ENCODE data around the gene SARDH.

SARDH gene

DNA sequence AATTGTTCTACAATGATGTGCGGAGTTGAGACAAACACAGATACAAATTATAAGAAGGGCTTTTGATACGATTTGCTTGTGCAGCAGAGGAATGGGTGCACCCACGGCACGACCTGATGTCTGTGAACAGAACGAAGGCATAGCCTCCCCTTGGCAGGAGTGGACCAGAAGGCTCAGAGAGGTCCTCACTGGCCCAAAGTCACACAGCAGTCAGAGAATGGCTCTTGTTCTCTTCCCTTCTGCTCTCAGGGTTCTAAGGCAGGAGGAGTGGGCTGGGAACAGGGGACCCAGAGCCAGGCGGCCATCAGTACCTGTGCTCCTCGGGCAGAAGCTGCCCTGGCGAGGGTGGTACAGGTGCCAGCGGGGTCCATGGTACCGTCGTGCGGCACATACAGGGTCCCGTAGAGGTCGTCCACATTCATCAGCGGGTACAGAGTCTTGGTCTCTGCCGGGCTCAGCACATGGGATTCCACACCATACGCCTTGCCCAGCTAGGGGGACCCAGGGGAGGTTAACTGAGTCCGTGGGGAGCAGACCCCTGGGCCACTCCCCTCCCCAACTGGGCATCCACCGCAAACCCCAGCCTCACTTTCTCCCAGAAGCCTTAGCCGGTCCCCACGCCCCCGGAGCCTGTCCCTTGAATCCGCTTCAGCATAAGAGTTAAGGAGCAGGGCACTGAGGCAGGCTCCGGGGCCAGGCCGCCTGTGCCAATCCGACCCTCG, 7.0 kb downstream of the SARDH start:
- TF ChIP-seq, protein P1, sequence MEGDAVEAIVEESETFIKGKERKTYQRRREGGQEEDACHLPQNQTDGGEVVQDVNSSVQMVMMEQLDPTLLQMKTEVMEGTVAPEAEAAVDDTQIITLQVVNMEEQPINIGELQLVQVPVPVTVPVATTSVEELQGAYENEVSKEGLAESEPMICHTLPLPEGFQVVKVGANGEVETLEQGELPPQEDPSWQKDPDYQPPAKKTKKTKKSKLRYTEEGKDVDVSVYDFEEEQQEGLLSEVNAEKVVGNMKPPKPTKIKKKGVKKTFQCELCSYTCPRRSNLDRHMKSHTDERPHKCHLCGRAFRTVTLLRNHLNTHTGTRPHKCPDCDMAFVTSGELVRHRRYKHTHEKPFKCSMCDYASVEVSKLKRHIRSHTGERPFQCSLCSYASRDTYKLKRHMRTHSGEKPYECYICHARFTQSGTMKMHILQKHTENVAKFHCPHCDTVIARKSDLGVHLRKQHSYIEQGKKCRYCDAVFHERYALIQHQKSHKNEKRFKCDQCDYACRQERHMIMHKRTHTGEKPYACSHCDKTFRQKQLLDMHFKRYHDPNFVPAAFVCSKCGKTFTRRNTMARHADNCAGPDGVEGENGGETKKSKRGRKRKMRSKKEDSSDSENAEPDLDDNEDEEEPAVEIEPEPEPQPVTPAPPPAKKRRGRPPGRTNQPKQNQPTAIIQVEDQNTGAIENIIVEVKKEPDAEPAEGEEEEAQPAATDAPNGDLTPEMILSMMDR (conservative IDR thresholded peaks at IDR 0.05; ENCODE audit: low read length) = no peak
- no peak for DNase-seq (ENCODE audit: low read depth)
- H3K4me3 ChIP-seq (ENCODE audit: low read length) = no peak overlapping the region

DNA sequence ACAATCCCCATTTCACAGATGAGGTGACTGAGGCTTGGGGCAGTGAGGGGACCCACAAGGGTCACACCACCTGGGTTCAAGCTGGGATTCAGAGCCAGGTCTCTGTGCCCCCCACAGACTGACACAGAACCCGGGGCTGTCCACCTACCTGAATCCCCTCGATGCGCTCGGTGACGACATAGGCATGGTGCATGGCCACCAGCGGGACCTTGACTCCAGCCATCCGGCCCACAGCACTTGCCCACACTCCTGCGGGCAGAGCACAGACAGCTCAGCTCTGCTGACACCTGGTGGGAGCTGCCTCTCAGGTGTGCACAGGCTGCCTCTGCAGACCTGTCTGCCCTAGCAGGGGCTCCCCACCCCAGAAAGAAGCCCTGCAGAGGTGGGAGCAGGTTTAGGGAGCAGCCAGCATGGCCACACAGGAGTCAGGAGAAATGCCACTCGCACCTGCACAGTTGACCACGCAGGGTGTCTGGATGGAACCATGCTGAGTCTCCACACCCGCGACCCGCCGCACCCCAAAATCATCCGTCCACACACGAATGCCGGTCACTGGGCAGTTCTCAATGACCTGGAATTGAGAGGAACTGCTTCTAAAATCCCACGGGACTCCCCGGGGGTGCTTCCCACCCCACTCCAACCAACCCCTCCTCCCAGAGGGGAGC, 8.4 kb downstream of the SARDH start:
- TF ChIP-seq, protein P1 (conservative IDR thresholded peaks at IDR 0.05; ENCODE audit: low read length) = no peak
- H3K4me3 ChIP-seq (ENCODE audit: low read length) = no peak overlapping the region
- no peak for DNase-seq (ENCODE audit: low read depth)

DNA sequence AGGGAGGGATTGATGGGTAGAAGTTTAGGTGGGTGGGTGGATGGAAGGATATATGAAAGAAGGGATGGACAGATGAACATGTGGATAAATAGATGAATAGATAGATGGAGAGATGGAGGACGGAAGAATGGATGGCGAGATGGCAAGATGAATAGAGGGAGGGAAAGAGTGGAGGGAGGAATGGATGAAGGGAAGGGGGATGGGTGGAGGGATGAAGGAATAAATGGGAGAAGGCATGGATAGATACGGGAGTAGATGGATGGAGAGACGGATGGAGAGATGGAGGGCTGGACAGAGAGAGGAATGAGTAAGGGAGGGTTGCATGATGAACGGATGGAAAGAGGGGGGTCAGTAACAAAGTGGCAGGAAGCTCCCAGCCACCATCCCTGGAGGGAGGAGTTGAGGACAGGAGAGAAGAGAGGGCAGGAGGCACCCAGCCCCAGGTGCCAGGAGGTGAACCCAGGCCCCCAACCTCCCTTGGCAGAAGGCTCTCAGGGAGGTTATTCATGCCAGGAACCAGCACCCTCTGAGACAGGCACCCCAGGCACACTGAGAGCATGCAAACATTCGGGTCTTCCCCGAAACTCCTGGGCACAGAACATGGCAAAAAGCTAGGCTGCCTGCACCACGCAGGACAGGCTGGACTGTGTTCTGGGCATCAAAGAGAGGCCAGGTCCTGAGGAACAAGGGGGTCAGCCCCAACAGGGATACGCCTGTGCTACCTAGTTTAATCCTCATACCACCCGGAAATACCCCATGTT, 9.1 kb downstream of the SARDH start:
- TF ChIP-seq, protein P1 (conservative IDR thresholded peaks at IDR 0.05; ENCODE audit: low read length) = no peak
- no peak overlapping the region for H3K4me3 ChIP-seq (ENCODE audit: low read length)
- no peak for DNase-seq (ENCODE audit: low read depth)

DNA sequence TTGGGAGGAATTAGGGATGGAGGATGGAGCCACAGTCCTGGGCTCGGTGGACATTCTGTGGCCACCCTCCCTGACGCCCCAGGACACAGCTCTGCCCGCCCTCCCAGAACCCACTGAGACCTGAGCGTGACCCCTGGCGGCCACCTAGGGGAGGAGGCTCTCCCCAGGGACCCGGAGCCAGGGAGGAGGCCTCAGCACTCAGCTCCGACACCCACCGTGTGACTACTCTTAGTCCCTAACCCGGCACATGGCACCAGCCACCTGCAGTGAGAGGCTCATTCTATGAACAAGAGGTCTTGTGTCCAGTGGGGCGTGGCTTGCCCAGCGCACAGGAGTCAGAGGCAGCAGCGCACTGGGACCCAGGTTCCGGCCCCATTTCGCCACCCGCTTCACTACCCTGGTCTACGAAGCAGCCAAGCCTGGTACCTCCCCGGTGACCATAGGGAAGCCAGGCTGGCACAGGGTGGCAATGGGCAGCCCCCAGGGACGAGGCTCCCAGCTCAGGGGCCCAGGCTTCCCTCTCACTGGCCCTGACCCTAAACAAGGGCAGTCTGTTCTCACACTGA, 10.2 kb downstream of the SARDH start:
- TF ChIP-seq, protein P1 (conservative IDR thresholded peaks at IDR 0.05; ENCODE audit: low read length) = no peak

DNA sequence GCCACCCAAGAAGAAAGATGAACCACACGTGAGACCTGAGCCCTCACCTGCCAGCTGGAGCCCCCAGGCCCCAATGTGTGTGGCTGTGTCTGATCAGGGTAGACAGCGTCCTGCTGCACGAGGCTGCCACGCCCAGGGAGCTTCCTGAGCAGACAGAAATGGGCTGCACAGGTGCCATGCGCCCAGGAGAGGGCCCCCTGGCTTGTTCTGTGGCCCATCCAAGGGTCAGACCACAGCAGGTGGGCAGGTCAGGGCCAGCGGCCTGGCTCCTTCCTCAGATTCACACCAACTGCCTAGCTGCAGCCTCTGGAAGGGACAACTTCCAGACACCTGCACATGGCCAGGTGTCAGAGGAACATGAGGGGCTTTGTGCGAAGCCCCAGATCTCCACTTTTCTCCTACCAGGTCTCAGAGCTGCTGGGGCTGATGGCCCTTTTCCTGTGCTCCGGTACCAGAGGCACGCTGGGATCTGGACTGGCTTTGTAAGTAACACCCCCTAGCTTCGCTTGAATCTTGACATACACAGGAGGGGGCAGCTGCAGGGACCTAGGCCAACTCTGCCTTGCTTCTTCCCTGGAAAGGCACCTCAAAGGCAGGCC, 10.8 kb downstream of the SARDH start:
- TF ChIP-seq, protein P1 (conservative IDR thresholded peaks at IDR 0.05; ENCODE audit: low read length) = no peak
- no peak for DNase-seq (ENCODE audit: low read depth)
- H3K4me3 ChIP-seq (ENCODE audit: low read length) = no peak overlapping the region

More for the DNA sequence above, 10.2 kb downstream of the SARDH start:
- no peak for DNase-seq (ENCODE audit: low read depth)
- H3K4me3 ChIP-seq (ENCODE audit: low read length) = no peak overlapping the region

DNA sequence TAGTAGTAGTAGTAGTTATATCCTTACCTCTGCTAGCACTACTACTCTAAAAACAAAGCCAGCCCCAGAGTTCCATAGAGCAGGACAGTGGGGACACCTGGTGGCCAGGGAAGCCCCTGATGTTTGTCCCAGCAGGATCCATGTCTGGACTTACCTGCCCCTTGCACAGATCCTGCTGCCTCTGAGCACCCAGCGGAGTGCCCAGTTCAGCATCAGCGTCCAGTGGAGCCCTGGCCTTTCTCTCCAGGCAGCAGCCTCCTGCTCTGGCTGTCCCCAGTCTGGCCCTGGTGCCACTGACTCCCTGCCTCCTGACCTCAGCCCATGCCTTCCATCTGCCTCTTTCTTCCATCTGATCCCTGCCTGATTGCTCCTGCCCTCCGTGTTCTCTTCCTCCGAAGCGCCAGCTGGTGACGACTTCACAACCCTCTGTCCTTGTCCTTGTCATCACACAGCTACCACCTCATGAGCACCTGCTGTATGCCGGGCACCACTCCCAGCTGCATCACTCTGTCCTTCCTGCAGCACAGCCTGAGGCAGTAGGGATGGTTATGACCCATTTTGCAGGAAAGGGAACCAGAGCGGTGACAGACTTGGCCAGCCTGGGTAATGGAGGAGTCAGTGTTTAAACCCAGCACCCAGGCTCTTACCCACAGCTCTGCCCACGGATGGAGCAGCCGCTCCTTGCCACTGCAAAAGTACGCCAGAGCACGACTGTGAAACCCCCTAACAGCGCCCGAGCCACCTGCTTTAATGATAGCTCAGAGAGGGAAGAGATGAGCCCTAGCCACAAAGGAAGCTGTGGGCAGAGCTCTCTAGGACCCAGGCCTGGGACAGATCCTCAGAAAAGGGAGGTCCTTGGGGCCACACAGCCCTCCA, 11.5 kb downstream of the SARDH start:
- no peak overlapping the region for H3K4me3 ChIP-seq (ENCODE audit: low read length)
- TF ChIP-seq, protein P1 (conservative IDR thresholded peaks at IDR 0.05; ENCODE audit: low read length) = peak; percentile 54
- DNase-seq (ENCODE audit: low read depth) = peak; percentile 20
